Karpas-422 (cell line): ENCODE results near the gene GLTP. TPM values are rescaled to one million over a fixed set of nuclear protein-coding genes. Genes with fewer than 3 reads are reported as not detected.
A peak's percentile ranks its signal among the peaks of the same experiment; 100 is the strongest.

Experiments
- DNase-seq: peaks from one replicate; pipeline ENCODE4 v3.0.0-alpha.2; 2015
- H2AFZ ChIP-seq: fragments of 200-600 bp; sonication (generic); 2 replicates; pipeline ENCODE4 v1.6.1; 2014; ENCODE audit warnings: antibody characterized with exemption, low read length, mixed read lengths
- H3K27ac ChIP-seq: fragments of 200-600 bp; sonication (generic); 2 replicates; pipeline ENCODE4 v1.5.1; 2014; ENCODE audit warnings: mild to moderate bottlenecking, low read length, moderate library complexity
- H3K27me3 ChIP-seq: fragments of 200-600 bp; sonication (generic); 2 replicates; pipeline ENCODE4 v1.6.1; 2014; ENCODE audit warnings: low read length, mixed read lengths
- H3K36me3 ChIP-seq: fragments of 200-600 bp; sonication (generic); 2 replicates; pipeline ENCODE4 v1.6.1; 2014; ENCODE audit warnings: low read length, mixed read lengths; ENCODE audit not compliant: insufficient read depth
- H3K4me1 ChIP-seq: fragments of 200-600 bp; sonication (generic); 2 replicates; pipeline ENCODE4 v1.6.1; 2014; ENCODE audit warnings: mild to moderate bottlenecking, low read length, mixed read lengths
- H3K4me2 ChIP-seq: fragments of 200-600 bp; sonication (generic); 2 replicates; pipeline ENCODE4 v1.6.1; 2014; ENCODE audit warnings: low read length, low read depth, mild to moderate bottlenecking; ENCODE audit not compliant: poor library complexity, severe bottlenecking
- H3K4me3 ChIP-seq: fragments of 200-600 bp; sonication (generic); 2 replicates; pipeline ENCODE4 v1.5.1; 2014; ENCODE audit warnings: mild to moderate bottlenecking, antibody characterized with exemption, low read length, mixed read lengths
- H3K79me2 ChIP-seq: fragments of 200-600 bp; sonication (generic); 2 replicates; pipeline ENCODE4 v1.6.1; 2014; ENCODE audit warnings: mild to moderate bottlenecking, low read length, mixed read lengths
- H3K9ac ChIP-seq: fragments of 200-600 bp; sonication (generic); 2 replicates; pipeline ENCODE4 v1.6.0; 2014; ENCODE audit warnings: low read length
- H3K9me2 ChIP-seq: fragments of 200-600 bp; sonication (generic), shearing (Covaris generic); replicated peaks from 2 replicates; pipeline ENCODE4 v1.6.0; 2014; ENCODE audit warnings: mild to moderate bottlenecking, low read length, moderate library complexity; ENCODE audit not compliant: insufficient read depth
- H3K9me3 ChIP-seq: fragments of 300-700, 200-600 bp; sonication (generic); 2 replicates; pipeline ENCODE4 v1.6.1; 2014; ENCODE audit warnings: low read length, mixed read lengths
- H4K20me1 ChIP-seq: fragments of 200-600 bp; sonication (generic); 2 replicates; pipeline ENCODE4 v1.6.1; 2014; ENCODE audit warnings: mild to moderate bottlenecking, antibody characterized with exemption, low read length, low read depth; ENCODE audit not compliant: insufficient read depth
- total RNA-seq: library from RNA; depleted of rRNA; stranded (reverse); fragments of >200 nt; shearing (Covaris generic); gene quantifications from 2 replicates; pipeline ENCODE4 v1.2.3, GENCODE V29; 2014; ENCODE audit warnings: low replicate concordance

GLTP gene
- total RNA-seq, 1 experiment from 2014 or later, result 26.5 TPM

DNA sequence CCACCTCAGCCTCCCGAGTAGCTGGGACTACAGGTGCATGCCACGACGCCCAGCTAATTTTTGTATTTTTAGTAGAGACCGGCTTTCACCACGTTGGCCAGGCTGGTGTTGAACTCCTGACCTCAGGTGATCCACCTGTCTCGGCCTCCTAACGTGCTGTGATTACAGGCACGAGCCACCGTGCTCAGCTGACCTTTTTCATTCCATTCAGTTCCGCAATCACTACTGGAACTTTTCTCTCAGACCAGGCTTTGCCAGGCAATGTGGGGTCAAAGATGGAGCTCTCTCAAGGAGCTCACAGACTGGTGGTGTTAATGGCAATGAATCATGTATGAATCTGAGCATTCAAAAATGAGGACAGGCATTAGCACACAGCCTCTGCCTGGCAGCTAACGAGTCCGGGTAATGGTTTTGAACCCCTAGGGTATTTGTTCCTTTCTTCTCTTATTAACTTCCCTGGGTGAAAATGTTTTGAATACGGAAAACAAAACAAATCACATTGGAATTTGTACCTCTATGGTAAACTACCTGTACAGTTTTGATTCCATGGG lies 10.4 kb upstream of the GLTP start:
- Histone ChIP-seq H3K36me3 (no peaks in the 10 kb centered on the region), H4K20me1 (no peaks in the 10 kb centered on the region), H3K9me3 (no peaks in the 10 kb centered on the region), H3K27me3 (no peaks in the 10 kb centered on the region), H3K4me3 (no peak overlapping the region), H3K4me2 (no peak overlapping the region), H3K9me2 (no peaks in the 10 kb centered on the region), H3K4me1 (peaks cover 3% of the 10 kb centered on the region; the same call in 1 of the 2 replicates), H2AFZ (no peak overlapping the region), H3K79me2 (no peaks in the 10 kb centered on the region), H3K27ac (no peak overlapping the region), H3K9ac (no peak overlapping the region)
- DNase-seq, result no peak

DNA sequence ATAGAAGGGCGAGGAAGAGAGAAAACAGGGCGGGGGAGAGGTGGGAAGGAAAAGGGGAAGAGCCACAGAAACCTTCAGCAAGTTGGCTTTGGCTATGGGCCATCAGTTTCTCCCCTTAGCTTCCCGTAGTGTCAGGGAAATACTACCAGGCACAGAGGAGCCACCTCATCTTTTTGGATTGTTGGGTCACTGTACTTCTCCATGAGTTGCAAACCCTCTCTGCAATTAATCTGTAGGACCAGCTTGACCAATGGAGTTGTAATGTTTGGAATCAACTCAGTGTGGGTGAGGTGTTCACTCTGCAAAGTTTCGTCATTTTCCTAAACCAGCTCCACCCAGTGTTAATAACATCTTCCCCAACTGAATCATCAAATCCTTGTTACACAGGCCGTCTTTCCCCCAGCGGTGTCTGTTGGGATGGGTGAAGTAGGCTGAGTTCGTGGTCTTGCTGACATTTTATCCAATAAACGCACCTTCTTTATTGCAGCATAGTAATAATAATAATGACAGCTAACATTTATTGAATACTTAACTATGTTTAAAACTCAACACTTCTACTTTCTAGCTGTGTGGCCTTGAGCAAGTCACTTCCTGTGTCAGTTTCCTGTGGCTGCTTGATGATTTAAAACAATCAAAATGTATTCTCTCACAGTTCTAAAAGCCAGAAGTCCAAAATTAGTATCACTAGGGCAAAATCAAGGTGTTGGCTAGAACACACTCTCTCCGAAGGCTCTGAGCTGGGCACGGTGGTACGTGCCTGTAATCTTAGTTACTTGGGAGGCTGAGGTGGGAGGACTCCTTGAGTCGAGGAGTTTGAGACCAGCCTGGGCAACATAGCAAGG lies 8.1 kb upstream of the GLTP start:
- DNase-seq, result no peak
- Histone ChIP-seq H4K20me1 (no peaks in the 10 kb centered on the region), H3K27ac (no peak overlapping the region), H3K4me1 (peaks cover 2% of the 10 kb centered on the region; the same call in 1 of the 2 replicates), H3K4me2 (no peak overlapping the region), H3K9ac (no peak overlapping the region), H3K9me2 (no peaks in the 10 kb centered on the region), H3K79me2 (no peaks in the 10 kb centered on the region), H3K9me3 (no peaks in the 10 kb centered on the region), H3K27me3 (no peaks in the 10 kb centered on the region), H2AFZ (0 out of 2 replicates have a peak overlapping the region, but pooled peaks have one; percentile 8), H3K4me3 (no peak overlapping the region), H3K36me3 (no peaks in the 10 kb centered on the region)

DNA sequence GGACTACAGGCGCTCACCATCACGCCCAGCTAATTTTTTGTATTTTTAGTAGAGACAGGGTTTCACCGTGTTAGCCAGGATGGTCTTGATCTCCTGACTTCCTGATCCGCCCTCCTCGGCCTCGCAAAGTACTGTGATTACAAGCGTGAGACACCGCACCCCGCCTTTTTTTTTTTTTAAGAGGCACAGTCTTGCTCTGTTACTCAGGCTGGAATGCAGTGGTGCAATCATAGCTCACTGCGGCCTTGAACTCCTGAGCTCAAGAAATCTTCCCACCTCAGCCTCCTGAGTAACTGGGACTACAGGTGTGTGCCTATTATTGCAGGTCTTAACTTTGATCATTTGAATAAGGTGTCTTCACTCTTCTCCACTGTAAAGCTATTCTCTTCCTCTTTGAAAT lies 5.3 kb upstream of the GLTP start:
- H3K4me1 ChIP-seq, result peaks cover 7% of the 10 kb centered on the region

DNA sequence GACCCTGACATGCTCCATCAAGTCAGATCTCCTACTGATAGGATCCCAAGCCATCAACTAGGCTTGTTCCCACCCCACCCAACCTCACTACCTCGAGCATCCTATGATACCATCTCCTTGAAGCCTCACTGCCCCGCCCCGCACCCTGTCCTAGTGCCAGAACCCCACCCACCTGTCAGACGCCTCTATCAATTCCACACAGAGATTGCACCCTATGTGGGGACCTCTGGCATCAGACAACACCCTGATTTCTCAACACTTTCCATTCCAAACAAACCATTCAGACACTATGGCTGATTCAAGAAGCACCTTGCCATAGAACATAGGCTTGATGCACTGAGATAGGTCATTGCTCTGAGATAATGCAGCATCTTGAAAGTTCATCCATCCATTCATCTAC lies 3.1 kb upstream of the GLTP start:
- DNase-seq, result no peak
- H2AFZ ChIP-seq, result no peak overlapping the region
- H3K4me1 ChIP-seq, result peaks cover 22% of the 10 kb centered on the region
- H3K9me3 ChIP-seq, result no peaks in the 10 kb centered on the region
- no peak overlapping the region for H3K4me2 ChIP-seq
- H3K9ac ChIP-seq, result no peak overlapping the region
- no peak overlapping the region for H3K27ac ChIP-seq
- no peaks in the 10 kb centered on the region for H3K9me2 ChIP-seq
- peaks cover 15% of the 10 kb centered on the region for H3K79me2 ChIP-seq
- H4K20me1 ChIP-seq, result no peaks in the 10 kb centered on the region
- H3K36me3 ChIP-seq, result no peaks in the 10 kb centered on the region
- H3K4me3 ChIP-seq, result no peak overlapping the region
- no peaks in the 10 kb centered on the region for H3K27me3 ChIP-seq

More for the DNA sequence above, 5.3 kb upstream of the GLTP start:
- no peak for DNase-seq
- Histone ChIP-seq H3K27me3 (no peaks in the 10 kb centered on the region), H3K9me3 (no peaks in the 10 kb centered on the region), H3K27ac (no peak overlapping the region), H3K9ac (no peak overlapping the region), H4K20me1 (no peaks in the 10 kb centered on the region), H2AFZ (no peak overlapping the region), H3K36me3 (no peaks in the 10 kb centered on the region), H3K79me2 (no peaks in the 10 kb centered on the region), H3K4me3 (no peak overlapping the region), H3K4me2 (no peak overlapping the region), H3K9me2 (no peaks in the 10 kb centered on the region)

DNA sequence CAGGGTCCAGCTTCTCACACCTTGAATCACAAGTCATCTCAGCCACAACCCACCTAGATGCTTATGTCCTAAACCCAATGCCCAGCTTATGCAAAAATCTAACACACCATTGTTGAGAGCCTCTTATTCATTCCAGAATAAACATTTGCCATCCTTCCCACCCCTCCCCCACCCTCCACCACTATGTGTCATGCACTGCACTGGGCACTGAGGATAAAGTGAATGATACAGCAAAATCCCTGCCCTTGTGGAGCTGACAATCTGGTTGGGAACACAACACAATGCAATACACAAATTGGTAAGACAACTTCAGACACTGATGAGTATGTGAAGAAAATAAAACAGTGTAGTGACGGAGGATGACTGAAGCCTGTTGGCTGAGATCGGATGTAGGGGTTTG lies 1.4 kb upstream of the GLTP start:
- Histone ChIP-seq H3K4me2 (no peak overlapping the region), H4K20me1 (no peaks in the 10 kb centered on the region), H3K9ac (no peak overlapping the region), H3K4me1 (peaks cover 23% of the 10 kb centered on the region), H3K9me2 (no peaks in the 10 kb centered on the region), H3K27ac (no peak overlapping the region), H3K27me3 (no peaks in the 10 kb centered on the region), H3K79me2 (peaks cover 32% of the 10 kb centered on the region), H3K9me3 (no peaks in the 10 kb centered on the region), H3K4me3 (no peak overlapping the region), H3K36me3 (no peaks in the 10 kb centered on the region), H2AFZ (no peak overlapping the region)
- DNase-seq, result no peak

DNA sequence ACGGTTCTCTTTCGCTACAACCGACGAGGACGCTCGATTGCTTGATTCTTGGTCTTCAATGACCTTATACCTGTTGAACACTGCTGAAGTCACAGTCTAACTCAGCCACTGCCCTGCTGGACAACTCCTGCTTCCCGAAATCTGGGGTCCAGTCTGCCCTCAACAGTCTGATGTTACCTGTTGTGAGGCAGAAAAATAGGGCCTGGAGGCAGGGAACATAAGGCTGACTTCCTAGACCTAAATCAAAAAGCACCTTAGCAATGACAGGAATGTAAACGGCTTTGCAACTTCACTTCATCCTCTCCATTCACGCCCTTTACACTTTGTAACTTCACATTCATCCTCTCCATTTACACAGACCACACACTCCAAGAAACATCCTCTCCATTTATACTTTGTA lies 597 bp upstream of the GLTP start:
- peak overlapping the region; percentile 61; the same call in 1 of the 2 replicates for H3K4me3 ChIP-seq

DNA sequence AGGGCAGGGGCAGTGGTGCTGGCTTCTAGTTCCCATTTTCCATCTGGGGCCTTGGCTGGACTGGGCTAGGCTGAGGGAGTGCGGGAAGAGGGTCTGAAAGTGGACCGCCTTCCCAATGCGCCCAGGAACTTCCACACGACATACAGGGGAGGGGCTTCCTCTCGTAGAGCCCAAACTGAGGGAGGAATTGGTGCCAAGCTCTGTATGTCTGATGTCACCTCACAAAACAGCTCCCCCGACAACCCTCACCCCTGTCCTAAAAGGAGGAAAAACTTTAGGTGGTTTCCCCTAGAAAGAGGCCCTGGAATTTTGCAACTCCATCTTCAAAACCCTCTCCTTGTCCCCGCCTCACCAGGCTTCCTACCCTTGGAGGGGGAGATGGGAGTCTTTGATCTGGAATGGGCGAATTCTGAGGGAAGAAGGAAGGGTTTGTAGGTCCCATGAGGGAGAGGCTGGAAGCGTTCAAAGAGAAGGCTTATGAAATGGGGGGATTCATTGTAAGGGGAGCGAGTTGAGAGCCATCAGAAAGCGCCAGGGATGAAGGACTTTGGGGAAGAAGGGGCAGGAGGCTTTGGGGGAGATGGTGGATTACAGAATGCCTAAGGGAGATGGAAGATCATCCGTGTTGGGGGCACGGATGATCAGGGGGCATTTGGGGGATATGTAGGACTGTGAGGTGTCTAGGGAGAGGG lies 844 bp downstream of the GLTP start:
- Histone ChIP-seq H2AFZ (no peak overlapping the region), H3K4me2 (peak overlapping the region; percentile 88), H3K79me2 (peaks cover 46% of the 10 kb centered on the region)

More for the DNA sequence above, 597 bp upstream of the GLTP start:
- H3K27ac ChIP-seq, result no peak overlapping the region
- H3K9ac ChIP-seq, result peak overlapping the region; percentile 53
- no peak for DNase-seq
- H2AFZ ChIP-seq, result peak overlapping the region; percentile 61; the same call in 1 of the 2 replicates
- no peaks in the 10 kb centered on the region for H3K27me3 ChIP-seq
- H3K9me2 ChIP-seq, result no peaks in the 10 kb centered on the region
- H4K20me1 ChIP-seq, result no peaks in the 10 kb centered on the region
- peak overlapping the region; percentile 64 for H3K4me2 ChIP-seq
- peaks cover 27% of the 10 kb centered on the region for H3K4me1 ChIP-seq
- H3K36me3 ChIP-seq, result no peaks in the 10 kb centered on the region
- H3K79me2 ChIP-seq, result peaks cover 36% of the 10 kb centered on the region
- H3K9me3 ChIP-seq, result no peaks in the 10 kb centered on the region

DNA sequence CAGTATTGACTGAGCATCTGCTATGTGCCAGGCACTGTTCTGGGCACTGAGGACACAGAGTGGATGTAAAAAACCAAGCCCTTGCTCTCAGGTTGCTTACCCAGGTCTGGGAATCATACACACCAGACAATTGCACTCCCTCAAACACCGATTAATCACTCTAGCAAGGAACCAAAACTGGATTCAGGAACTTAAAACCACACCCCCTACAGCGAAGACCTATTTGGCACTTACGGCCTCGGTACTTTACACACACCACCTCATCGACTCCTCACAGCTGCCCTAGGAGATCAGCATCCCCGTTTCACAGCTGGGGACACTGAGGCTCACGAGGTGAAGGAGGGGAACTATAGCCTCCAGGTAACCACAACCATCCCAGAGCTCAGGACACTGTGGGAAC lies 1.6 kb downstream of the GLTP start:
- peak overlapping the region; percentile 86 for H3K9ac ChIP-seq
- peak overlapping the region; percentile 81 for H3K4me3 ChIP-seq
- H4K20me1 ChIP-seq, result no peaks in the 10 kb centered on the region
- H3K79me2 ChIP-seq, result peaks cover 53% of the 10 kb centered on the region
- no peak overlapping the region for H2AFZ ChIP-seq
- no peaks in the 10 kb centered on the region for H3K9me2 ChIP-seq
- H3K4me2 ChIP-seq, result peak overlapping the region; percentile 88
- no peaks in the 10 kb centered on the region for H3K9me3 ChIP-seq
- DNase-seq, result no peak
- no peak overlapping the region for H3K27ac ChIP-seq
- no peaks in the 10 kb centered on the region for H3K27me3 ChIP-seq
- no peaks in the 10 kb centered on the region for H3K36me3 ChIP-seq
- H3K4me1 ChIP-seq, result peaks cover 33% of the 10 kb centered on the region

More for the DNA sequence above, 844 bp downstream of the GLTP start:
- no peak overlapping the region for H3K27ac ChIP-seq
- H3K4me3 ChIP-seq, result peak overlapping the region; percentile 81
- no peaks in the 10 kb centered on the region for H3K36me3 ChIP-seq
- H3K27me3 ChIP-seq, result no peaks in the 10 kb centered on the region
- no peaks in the 10 kb centered on the region for H4K20me1 ChIP-seq
- H3K9ac ChIP-seq, result peak overlapping the region; percentile 86
- DNase-seq, result no peak
- no peaks in the 10 kb centered on the region for H3K9me2 ChIP-seq
- H3K9me3 ChIP-seq, result no peaks in the 10 kb centered on the region
- H3K4me1 ChIP-seq, result peaks cover 33% of the 10 kb centered on the region
